ENCODE measurements around the gene ADAM22.

DNA sequence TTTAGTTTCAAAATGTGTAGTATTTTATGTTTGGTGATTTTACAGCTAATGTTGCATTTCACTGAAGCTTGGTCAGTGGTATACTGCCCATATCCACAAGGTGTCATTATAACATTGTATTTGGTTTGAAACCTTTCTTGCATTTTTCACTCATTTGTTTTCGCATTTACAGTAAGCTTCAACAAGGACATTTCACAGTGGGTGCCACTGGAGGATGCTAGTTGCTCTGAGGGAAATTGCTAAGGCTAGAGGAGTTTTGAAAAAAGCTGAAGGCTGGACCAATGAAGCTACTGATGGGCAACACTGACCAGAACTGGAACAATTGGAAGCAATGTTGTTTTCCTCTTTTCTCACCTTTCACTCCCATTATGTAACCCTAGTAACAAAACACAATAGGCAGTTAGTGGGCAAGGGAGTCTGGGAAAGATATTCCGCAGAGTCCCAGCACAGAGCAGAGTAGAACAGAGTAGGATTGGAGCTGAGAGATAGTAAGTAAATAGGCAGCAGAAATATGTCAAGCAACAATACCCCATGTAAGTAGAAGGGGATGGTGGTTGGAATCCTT lies 309.4 kb downstream of the ADAM22 start:
- no peak for TF ChIP-seq POLR2AphosphoS5 (IDR thresholded peaks at IDR 0.05; ENCODE audit: low read depth, low read length)
- no peak for TF ChIP-seq TAF1 (IDR thresholded peaks at IDR 0.05; ENCODE audit: low read depth, low read length)

All from GM12891 (cell line).